Neural progenitor cell (in vitro differentiated cells): ENCODE results near the gene MPEG1. TPM values are rescaled to one million over a fixed set of nuclear protein-coding genes. Genes with fewer than 3 reads are reported as not detected.

ENCODE experiments used
- DNase-seq: peaks from one replicate; pipeline ENCODE4 v3.0.0-alpha.2; 2016; ENCODE audit warnings: low spot score
- H2AFZ ChIP-seq: fragments of 200-600 bp; sonication (generic); replicated peaks from 2 replicates; pipeline ENCODE4 v1.6.1; 2016; ENCODE audit warnings: antibody characterized with exemption
- H3F3A ChIP-seq: fragments of 200-600 bp; sonication (generic); 2 replicates; pipeline ENCODE4 v1.6.1; 2016; ENCODE audit warnings: antibody characterized with exemption, low read depth
- H3K27ac ChIP-seq: fragments of 200-600 bp; sonication (generic); 2 replicates; pipeline ENCODE4 v1.5.1; 2016; ENCODE audit warnings: mild to moderate bottlenecking
- H3K27me3 ChIP-seq: fragments of 200-600 bp; sonication (generic); 2 replicates; pipeline ENCODE4 v1.6.1; 2016; ENCODE audit warnings: mild to moderate bottlenecking, moderate library complexity
- H3K36me3 ChIP-seq: fragments of 200-600 bp; sonication (generic); 2 replicates; pipeline ENCODE4 v1.5.1; 2016
- H3K4me1 ChIP-seq: fragments of 200-600 bp; sonication (generic); 2 replicates; pipeline ENCODE4 v1.6.1; 2016; ENCODE audit warnings: mixed run types
- H3K4me2 ChIP-seq: fragments of 200-600 bp; sonication (generic); 2 replicates; pipeline ENCODE4 v1.6.1; 2016
- H3K4me3 ChIP-seq: fragments of 200-600 bp; sonication (generic); 2 replicates; pipeline ENCODE4 v1.5.1; 2016
- H3K79me2 ChIP-seq: fragments of 200-600 bp; sonication (generic); 2 replicates; pipeline ENCODE4 v1.6.1; 2016; ENCODE audit warnings: low read depth
- H3K9ac ChIP-seq: fragments of 200-600 bp; sonication (generic); 2 replicates; pipeline ENCODE4 v1.6.1; 2016
- H3K9me3 ChIP-seq: fragments of 200-600 bp; sonication (generic); 2 replicates; pipeline ENCODE4 v1.5.1; 2016; ENCODE audit warnings: low read depth
- H4K20me1 ChIP-seq: fragments of 200-600 bp; sonication (generic); 2 replicates; pipeline ENCODE4 v1.6.1; 2016; ENCODE audit warnings: low read depth
- H3K27ac Mint-ChIP-seq: 3 replicates; pipeline ENCODE4 v1.8.0; 2021; ENCODE audit warnings: mixed read lengths
- H3K27me3 Mint-ChIP-seq: 2 replicates; pipeline ENCODE4 v1.8.0; 2022; ENCODE audit warnings: low read depth, mild to moderate bottlenecking, inconsistent platforms, moderate library complexity, mixed read lengths; ENCODE audit not compliant: insufficient read depth
- H3K36me3 Mint-ChIP-seq: 3 replicates; pipeline ENCODE4 v1.8.0; 2021; ENCODE audit warnings: mixed read lengths
- H3K4me1 Mint-ChIP-seq: 3 replicates; pipeline ENCODE4 v1.8.0; 2021; ENCODE audit warnings: mixed read lengths
- H3K4me3 Mint-ChIP-seq: 3 replicates; pipeline ENCODE4 v1.8.0; 2021; ENCODE audit warnings: mild to moderate bottlenecking, moderate library complexity, mixed read lengths
- H3K9me3 Mint-ChIP-seq: 3 replicates; pipeline ENCODE4 v1.8.0; 2020; ENCODE audit warnings: mixed read lengths
- EZH2 ChIP-seq: fragments of 200-600 bp; sonication (generic); IDR thresholded peaks from 2 replicates; pipeline ENCODE4 v1.6.1; 2017; ENCODE audit warnings: antibody characterized with exemption, mild to moderate bottlenecking, moderate library complexity
- EZH2phosphoT487 ChIP-seq: fragments of 200-600 bp; sonication (generic); IDR thresholded peaks from 2 replicates; pipeline ENCODE4 v1.6.1; 2017; ENCODE audit warnings: antibody characterized with exemption
- total RNA-seq: library from RNA; depleted of rRNA; stranded (reverse); fragments of >200 nt; gene quantifications from 2 replicates; pipeline ENCODE4 v1.2.3, GENCODE V29; 2015; ENCODE audit warnings: low replicate concordance
- TF ChIP-seq, protein P1 (sequence below): fragments of 200-600 bp; sonication (generic); IDR thresholded peaks from 2 replicates; pipeline ENCODE4 v1.5.1; 2017; ENCODE audit warnings: antibody characterized with exemption, mild to moderate bottlenecking

The MPEG1 gene
- total RNA-seq, 1 donor from 2014 or later = not detected

DNA sequence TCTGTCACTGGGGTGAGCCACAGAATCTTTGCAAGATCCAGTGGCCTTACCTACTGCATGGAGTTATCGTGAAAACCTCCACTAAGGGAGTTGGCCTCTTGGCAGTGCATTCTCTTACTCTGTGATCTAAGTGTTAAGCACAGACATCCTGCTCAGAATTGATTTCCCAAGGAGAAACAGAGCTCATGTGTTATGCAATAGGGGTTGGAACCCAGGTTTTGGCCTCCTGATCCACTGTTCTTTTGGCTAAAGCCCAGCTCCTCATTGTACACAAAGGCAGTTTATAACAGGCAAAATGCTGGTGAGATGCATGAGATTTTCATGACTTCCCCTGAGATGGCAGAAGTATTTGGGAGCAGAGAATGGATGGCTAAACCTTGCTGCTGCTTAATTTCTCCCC lies 29.0 kb downstream of the MPEG1 start:
- Histone ChIP-seq H3K4me1 (peaks cover 51% of the 10 kb centered on the region), H3K9ac (no peak overlapping the region), H3K36me3 (no peaks in the 10 kb centered on the region), H3K4me3 (no peak overlapping the region), H2AFZ (no peak overlapping the region), H3F3A (peaks cover 24% of the 10 kb centered on the region), H3K27me3 (no peaks in the 10 kb centered on the region), H3K4me2 (no peak overlapping the region), H3K27ac (no peak overlapping the region), H4K20me1 (peaks cover 99% of the 10 kb centered on the region), H3K9me3 (no peaks in the 10 kb centered on the region), H3K79me2 (peaks cover 95% of the 10 kb centered on the region)
- H3K27me3 Mint-ChIP-seq = peaks cover 11% of the 10 kb centered on the region
- H3K4me1 Mint-ChIP-seq = peaks cover 91% of the 10 kb centered on the region
- peaks cover 5% of the 10 kb centered on the region for H3K9me3 Mint-ChIP-seq
- peak overlapping the region; percentile 98 for H3K27ac Mint-ChIP-seq
- TF ChIP-seq, protein P1, sequence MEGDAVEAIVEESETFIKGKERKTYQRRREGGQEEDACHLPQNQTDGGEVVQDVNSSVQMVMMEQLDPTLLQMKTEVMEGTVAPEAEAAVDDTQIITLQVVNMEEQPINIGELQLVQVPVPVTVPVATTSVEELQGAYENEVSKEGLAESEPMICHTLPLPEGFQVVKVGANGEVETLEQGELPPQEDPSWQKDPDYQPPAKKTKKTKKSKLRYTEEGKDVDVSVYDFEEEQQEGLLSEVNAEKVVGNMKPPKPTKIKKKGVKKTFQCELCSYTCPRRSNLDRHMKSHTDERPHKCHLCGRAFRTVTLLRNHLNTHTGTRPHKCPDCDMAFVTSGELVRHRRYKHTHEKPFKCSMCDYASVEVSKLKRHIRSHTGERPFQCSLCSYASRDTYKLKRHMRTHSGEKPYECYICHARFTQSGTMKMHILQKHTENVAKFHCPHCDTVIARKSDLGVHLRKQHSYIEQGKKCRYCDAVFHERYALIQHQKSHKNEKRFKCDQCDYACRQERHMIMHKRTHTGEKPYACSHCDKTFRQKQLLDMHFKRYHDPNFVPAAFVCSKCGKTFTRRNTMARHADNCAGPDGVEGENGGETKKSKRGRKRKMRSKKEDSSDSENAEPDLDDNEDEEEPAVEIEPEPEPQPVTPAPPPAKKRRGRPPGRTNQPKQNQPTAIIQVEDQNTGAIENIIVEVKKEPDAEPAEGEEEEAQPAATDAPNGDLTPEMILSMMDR = no peak
- no peak for TF ChIP-seq EZH2phosphoT487
- no peak for TF ChIP-seq EZH2
- H3K4me3 Mint-ChIP-seq = peak overlapping the region; percentile 69
- peaks cover 57% of the 10 kb centered on the region for H3K36me3 Mint-ChIP-seq
- no peak for DNase-seq

- Histone ChIP-seq H3K27ac (no peak overlapping the region), H3K79me2 (peaks cover 98% of the 10 kb centered on the region), H3K9me3 (no peaks in the 10 kb centered on the region), H2AFZ (no peak overlapping the region), H3K4me1 (peaks cover 62% of the 10 kb centered on the region), H4K20me1 (peaks cover 100% of the 10 kb centered on the region), H3K36me3 (no peaks in the 10 kb centered on the region), H3K4me3 (no peak overlapping the region), H3F3A (peaks cover 24% of the 10 kb centered on the region), H3K9ac (no peak overlapping the region), H3K4me2 (no peak overlapping the region), H3K27me3 (no peaks in the 10 kb centered on the region)
- peak overlapping the region; percentile 98 for H3K27ac Mint-ChIP-seq
- H3K27me3 Mint-ChIP-seq = peaks cover 13% of the 10 kb centered on the region
- H3K9me3 Mint-ChIP-seq = peaks cover 7% of the 10 kb centered on the region
- TF ChIP-seq, protein P1 = peak; percentile 46
- TF ChIP-seq EZH2 = no peak
- H3K4me1 Mint-ChIP-seq = peaks cover 97% of the 10 kb centered on the region
- H3K36me3 Mint-ChIP-seq = peaks cover 57% of the 10 kb centered on the region
- peak overlapping the region; percentile 33 for H3K4me3 Mint-ChIP-seq
- DNase-seq = peak; percentile 52
Observed at GRCh38 chr11:59182457-59183151, 30.1 kb downstream of the MPEG1 start.

DNA sequence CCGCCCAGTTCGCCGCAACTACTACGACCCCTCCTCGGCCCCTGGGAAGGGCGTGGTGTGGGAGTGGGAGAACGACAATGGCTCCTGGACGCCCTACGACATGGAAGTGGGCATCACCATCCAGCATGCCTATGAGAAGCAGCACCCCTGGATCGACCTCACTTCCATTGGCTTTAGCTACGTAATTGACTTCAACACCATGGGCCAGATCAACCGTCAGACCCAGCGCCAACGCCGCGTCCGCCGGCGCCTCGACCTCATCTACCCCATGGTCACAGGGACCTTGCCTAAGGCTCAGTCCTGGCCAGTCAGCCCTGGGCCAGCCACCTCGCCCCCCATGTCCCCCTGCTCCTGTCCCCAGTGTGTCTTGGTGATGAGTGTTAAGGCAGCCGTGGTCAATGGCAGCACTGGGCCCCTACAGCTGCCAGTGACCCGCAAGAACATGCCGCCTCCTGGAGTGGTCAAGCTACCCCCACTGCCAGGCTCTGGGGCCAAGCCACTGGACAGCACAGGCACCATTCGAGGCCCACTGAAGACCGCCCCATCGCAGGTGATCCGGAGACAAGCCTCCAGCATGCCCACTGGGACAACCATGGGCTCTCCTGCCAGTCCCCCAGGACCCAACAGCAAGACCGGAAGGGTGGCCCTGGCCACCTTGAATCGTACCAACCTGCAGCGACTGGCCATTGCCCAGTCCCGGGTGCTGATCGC lies 30.8 kb downstream of the MPEG1 start:
- H3K4me1 Mint-ChIP-seq = peaks cover 98% of the 10 kb centered on the region
- H3K4me1 ChIP-seq = peaks cover 69% of the 10 kb centered on the region

More for the DNA sequence above, 30.8 kb downstream of the MPEG1 start:
- Histone ChIP-seq H3K27ac (no peak overlapping the region), H3K4me2 (no peak overlapping the region), H4K20me1 (peaks cover 100% of the 10 kb centered on the region), H3K36me3 (no peaks in the 10 kb centered on the region), H3K9me3 (no peaks in the 10 kb centered on the region), H3K9ac (no peak overlapping the region), H3F3A (peaks cover 24% of the 10 kb centered on the region), H2AFZ (no peak overlapping the region), H3K27me3 (no peaks in the 10 kb centered on the region), H3K4me3 (no peak overlapping the region), H3K79me2 (peaks cover 98% of the 10 kb centered on the region)
- H3K4me3 Mint-ChIP-seq = no peak overlapping the region
- no peak for DNase-seq
- H3K27ac Mint-ChIP-seq = peak overlapping the region; percentile 80
- TF ChIP-seq, protein P1 = no peak
- TF ChIP-seq EZH2 (no peak), EZH2phosphoT487 (no peak)
- H3K27me3 Mint-ChIP-seq = peaks cover 16% of the 10 kb centered on the region
- H3K36me3 Mint-ChIP-seq = peaks cover 60% of the 10 kb centered on the region
- peaks cover 8% of the 10 kb centered on the region for H3K9me3 Mint-ChIP-seq
